SU-DHL-6 (cell line): ENCODE results near the gene HEXD.
A peak's percentile ranks its signal among the peaks of the same experiment; 100 is the strongest.

Experiments used
- H2AFZ ChIP-seq: fragments of 200-600 bp; sonication (generic); 2 replicates; pipeline ENCODE4 v1.6.1; 2014; ENCODE audit warnings: low read depth, mild to moderate bottlenecking, moderate library complexity, mixed read lengths, antibody characterized with exemption, low read length; ENCODE audit not compliant: severe bottlenecking
- H3F3A ChIP-seq: fragments of 200-600 bp; shearing (Covaris generic); 2 replicates; pipeline ENCODE4 v1.6.0; 2016; ENCODE audit warnings: antibody characterized with exemption, mild to moderate bottlenecking; ENCODE audit not compliant: insufficient read depth
- H3K27ac ChIP-seq: fragments of 200-600 bp; sonication (generic); 2 replicates; pipeline ENCODE4 v1.5.1; 2016; ENCODE audit warnings: low read depth, mild to moderate bottlenecking, low read length, moderate library complexity, mixed read lengths
- H3K27me3 ChIP-seq: fragments of 200-600 bp; sonication (generic), shearing (Covaris generic); 2 replicates; pipeline ENCODE4 v1.6.0; 2014; ENCODE audit warnings: mild to moderate bottlenecking, low read length
- H3K36me3 ChIP-seq: fragments of 200-600 bp; sonication (generic); 2 replicates; pipeline ENCODE4 v1.6.1; 2014; ENCODE audit warnings: mild to moderate bottlenecking, low read length, mixed read lengths
- H3K4me2 ChIP-seq: fragments of 300-600, 200-600 bp; shearing (Covaris generic), sonication (generic); 2 replicates; pipeline ENCODE4 v1.6.0; 2014; ENCODE audit warnings: low read length, low read depth, mild to moderate bottlenecking; ENCODE audit not compliant: poor library complexity, severe bottlenecking
- H3K4me3 ChIP-seq: fragments of 200-600 bp; sonication (generic); 2 replicates; pipeline ENCODE4 v1.5.1; 2014; ENCODE audit warnings: antibody characterized with exemption, low read length, mild to moderate bottlenecking, mixed read lengths; ENCODE audit not compliant: insufficient read depth, poor library complexity, severe bottlenecking
- H3K79me2 ChIP-seq: fragments of 200-600 bp; sonication (generic); 2 replicates; pipeline ENCODE4 v1.6.1; 2014; ENCODE audit warnings: mild to moderate bottlenecking, low read length, moderate library complexity; ENCODE audit not compliant: insufficient read depth
- H3K9ac ChIP-seq: fragments of 200-600 bp; sonication (generic); 2 replicates; pipeline ENCODE4 v1.7.0; 2014; ENCODE audit warnings: mild to moderate bottlenecking, low read length
- H3K9me2 ChIP-seq: fragments of 200-600 bp; sonication (generic); replicated peaks from 2 replicates; pipeline ENCODE4 v1.6.1; 2014; ENCODE audit warnings: low read length; ENCODE audit not compliant: insufficient read depth
- H3K9me3 ChIP-seq: fragments of 200-600 bp; sonication (generic); 2 replicates; pipeline ENCODE4 v1.6.1; 2014; ENCODE audit warnings: low read length, mixed read lengths; ENCODE audit not compliant: insufficient read depth
- H4K20me1 ChIP-seq: fragments of 200-600 bp; sonication (generic); 2 replicates; pipeline ENCODE4 v1.6.1; 2014; ENCODE audit warnings: low read depth, mild to moderate bottlenecking, antibody characterized with exemption, low read length, moderate library complexity, mixed read lengths
- CTCF ChIP-seq: fragments of 200-600 bp; sonication (generic); IDR thresholded peaks from one replicate; pipeline ENCODE4 v1.5.1; 2017; ENCODE audit warnings: antibody characterized with exemption, mild to moderate bottlenecking, low read length, moderate library complexity; ENCODE audit not compliant: insufficient read depth, poor library complexity, severe bottlenecking
- EZH2phosphoT487 ChIP-seq: fragments of 200-600 bp; sonication (generic), shearing (Covaris generic); conservative IDR thresholded peaks from 2 replicates; pipeline ENCODE4 v1.6.1; 2018; ENCODE audit warnings: mild to moderate bottlenecking, antibody characterized with exemption, low read length, moderate library complexity, mixed read lengths

HEXD gene

GRCh38 chr17:82424001-82424862, 6.1 kb downstream of the HEXD start:
- no peaks in the 10 kb centered on the region for H3K79me2 ChIP-seq
- no peak overlapping the region for H3K4me3 ChIP-seq
- H4K20me1 ChIP-seq, result no peaks in the 10 kb centered on the region
- H3K4me2 ChIP-seq, result no peak overlapping the region
- H2AFZ ChIP-seq, result no peak overlapping the region
- TF ChIP-seq EZH2phosphoT487 (no peak), CTCF (peak; percentile 95)
- H3K27me3 ChIP-seq, result no peaks in the 10 kb centered on the region
- H3K36me3 ChIP-seq, result no peaks in the 10 kb centered on the region
- no peak overlapping the region for H3K9ac ChIP-seq
- H3K9me3 ChIP-seq, result no peaks in the 10 kb centered on the region
- H3K27ac ChIP-seq, result no peak overlapping the region
- no peaks in the 10 kb centered on the region for H3F3A ChIP-seq
- no peaks in the 10 kb centered on the region for H3K9me2 ChIP-seq

DNA sequence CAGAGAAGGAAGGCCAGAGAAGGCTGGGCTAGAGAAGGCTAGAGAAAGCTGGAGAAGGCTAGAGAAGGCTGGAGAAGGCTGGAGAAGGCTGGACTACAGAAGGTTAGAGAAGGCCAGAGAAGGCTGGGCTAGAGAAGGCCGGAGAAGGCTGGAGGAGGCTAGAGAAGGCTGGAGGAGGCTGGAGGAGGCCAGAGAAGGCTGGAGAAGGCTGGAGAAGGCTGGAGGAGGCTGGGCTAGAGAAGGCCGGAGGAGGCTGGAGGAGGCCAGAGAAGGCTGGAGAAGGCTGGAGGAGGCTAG, 6.7 kb downstream of the HEXD start:
- H3K36me3 ChIP-seq, result no peaks in the 10 kb centered on the region
- H3K9me3 ChIP-seq, result no peaks in the 10 kb centered on the region
- no peaks in the 10 kb centered on the region for H3K27me3 ChIP-seq
- no peaks in the 10 kb centered on the region for H3K79me2 ChIP-seq
- no peaks in the 10 kb centered on the region for H3F3A ChIP-seq
- no peaks in the 10 kb centered on the region for H4K20me1 ChIP-seq
- TF ChIP-seq EZH2phosphoT487 (no peak), CTCF (peak; percentile 5)
- no peak overlapping the region for H3K27ac ChIP-seq
- no peaks in the 10 kb centered on the region for H3K9me2 ChIP-seq
- H2AFZ ChIP-seq, result no peak overlapping the region
- H3K4me2 ChIP-seq, result no peak overlapping the region
- no peak overlapping the region for H3K4me3 ChIP-seq
- H3K9ac ChIP-seq, result no peak overlapping the region

DNA sequence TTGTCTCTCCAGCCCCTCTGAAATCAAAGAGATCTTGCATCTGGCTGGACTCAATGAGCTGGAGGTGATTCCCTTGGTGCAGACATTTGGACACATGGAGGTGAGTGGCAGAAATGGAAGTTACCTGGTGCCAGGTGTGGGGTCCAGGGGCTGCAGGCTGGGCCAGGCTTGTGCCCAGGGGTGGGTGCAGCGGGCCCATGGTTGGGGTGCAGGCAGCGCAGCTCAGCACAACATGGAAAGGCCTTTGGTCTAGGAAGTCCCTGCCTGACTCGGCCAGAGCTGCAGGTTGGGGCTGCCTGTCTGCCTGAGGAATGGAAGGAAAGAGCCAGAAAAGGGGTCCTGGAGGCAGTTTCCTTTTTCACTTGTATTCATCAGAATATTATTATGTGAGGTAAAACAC, 10.4 kb downstream of the HEXD start:
- Histone ChIP-seq H3K27me3 (no peaks in the 10 kb centered on the region), H3F3A (no peaks in the 10 kb centered on the region), H2AFZ (no peak overlapping the region), H3K4me2 (no peak overlapping the region), H3K27ac (no peak overlapping the region), H3K9ac (no peak overlapping the region), H3K36me3 (no peaks in the 10 kb centered on the region), H3K9me2 (no peaks in the 10 kb centered on the region), H3K79me2 (no peaks in the 10 kb centered on the region), H3K9me3 (no peaks in the 10 kb centered on the region), H4K20me1 (no peaks in the 10 kb centered on the region), H3K4me3 (no peak overlapping the region)
- TF ChIP-seq CTCF, result no peak
- no peak for TF ChIP-seq EZH2phosphoT487
